Retina (tissue), 1 donor: ENCODE results near the gene CXXC5.
A peak's percentile ranks its signal among the peaks of the same experiment; 100 is the strongest.

Source experiments
- DNase-seq: peaks from one replicate; pipeline ENCODE4 v3.0.0-alpha.2; 2016

Gene CXXC5

DNA sequence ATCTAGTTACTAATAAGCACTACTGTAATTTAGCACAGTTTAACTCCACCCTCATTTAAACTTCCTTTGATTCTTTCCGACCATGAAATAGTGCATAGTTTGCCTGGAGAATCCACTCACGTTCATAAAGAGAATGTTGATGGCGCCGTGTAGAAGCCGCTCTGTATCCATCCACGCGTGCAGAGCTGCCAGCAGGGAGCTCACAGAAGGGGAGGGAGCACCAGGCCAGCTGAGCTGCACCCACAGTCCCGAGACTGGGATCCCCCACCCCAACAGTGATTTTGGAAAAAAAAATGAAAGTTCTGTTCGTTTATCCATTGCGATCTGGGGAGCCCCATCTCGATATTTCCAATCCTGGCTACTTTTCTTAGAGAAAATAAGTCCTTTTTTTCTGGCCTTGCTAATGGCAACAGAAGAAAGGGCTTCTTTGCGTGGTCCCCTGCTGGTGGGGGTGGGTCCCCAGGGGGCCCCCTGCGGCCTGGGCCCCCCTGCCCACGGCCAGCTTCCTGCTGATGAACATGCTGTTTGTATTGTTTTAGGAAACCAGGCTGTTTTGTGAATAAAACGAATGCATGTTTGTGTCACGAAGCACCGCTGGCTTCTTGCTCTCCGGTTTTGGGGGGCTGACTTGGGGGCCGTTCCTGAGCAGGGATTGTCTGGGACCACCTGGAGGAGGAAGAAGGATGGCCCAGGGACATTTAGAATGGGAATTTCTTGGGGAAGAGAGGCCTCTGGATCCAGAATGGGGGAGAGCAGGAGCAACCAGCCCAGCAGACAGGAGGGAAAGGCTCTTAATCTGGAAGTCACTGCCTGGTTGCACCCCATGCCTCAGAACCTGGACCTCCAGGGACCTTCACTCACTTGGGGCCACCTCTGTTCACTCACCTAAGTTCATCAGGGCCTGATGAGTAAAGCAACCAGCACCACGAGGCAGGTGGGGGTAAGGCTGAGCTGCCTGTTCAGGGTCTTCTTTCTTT lies 35.4 kb downstream of the CXXC5 start:
- no peak for DNase-seq

DNA sequence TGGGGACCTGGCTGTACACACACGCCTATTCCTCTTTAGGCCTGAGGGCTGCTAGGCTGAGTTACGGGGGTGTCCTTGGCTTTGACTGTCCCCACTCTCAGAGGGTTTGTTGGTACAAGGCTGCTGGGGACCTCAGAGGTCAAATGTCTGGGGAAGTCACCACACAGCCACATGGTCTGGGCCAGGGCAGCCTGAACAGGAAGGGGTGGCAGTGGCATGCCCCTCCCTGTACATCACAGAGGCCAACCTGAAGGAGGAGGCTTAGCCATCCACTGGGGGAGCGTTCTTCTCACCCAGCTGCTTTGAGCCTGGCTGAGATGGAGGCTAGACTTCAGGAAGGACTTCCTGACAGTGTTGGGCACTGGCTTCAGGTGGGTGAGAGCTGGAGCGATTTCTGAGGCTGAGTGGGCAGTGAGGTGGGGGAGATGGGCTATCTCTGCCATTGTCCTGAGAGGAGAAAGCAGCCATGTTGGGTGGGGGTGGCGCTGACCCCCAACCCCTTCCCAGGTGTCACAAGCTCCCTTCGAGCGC lies 36.3 kb downstream of the CXXC5 start:
- no peak for DNase-seq

DNA sequence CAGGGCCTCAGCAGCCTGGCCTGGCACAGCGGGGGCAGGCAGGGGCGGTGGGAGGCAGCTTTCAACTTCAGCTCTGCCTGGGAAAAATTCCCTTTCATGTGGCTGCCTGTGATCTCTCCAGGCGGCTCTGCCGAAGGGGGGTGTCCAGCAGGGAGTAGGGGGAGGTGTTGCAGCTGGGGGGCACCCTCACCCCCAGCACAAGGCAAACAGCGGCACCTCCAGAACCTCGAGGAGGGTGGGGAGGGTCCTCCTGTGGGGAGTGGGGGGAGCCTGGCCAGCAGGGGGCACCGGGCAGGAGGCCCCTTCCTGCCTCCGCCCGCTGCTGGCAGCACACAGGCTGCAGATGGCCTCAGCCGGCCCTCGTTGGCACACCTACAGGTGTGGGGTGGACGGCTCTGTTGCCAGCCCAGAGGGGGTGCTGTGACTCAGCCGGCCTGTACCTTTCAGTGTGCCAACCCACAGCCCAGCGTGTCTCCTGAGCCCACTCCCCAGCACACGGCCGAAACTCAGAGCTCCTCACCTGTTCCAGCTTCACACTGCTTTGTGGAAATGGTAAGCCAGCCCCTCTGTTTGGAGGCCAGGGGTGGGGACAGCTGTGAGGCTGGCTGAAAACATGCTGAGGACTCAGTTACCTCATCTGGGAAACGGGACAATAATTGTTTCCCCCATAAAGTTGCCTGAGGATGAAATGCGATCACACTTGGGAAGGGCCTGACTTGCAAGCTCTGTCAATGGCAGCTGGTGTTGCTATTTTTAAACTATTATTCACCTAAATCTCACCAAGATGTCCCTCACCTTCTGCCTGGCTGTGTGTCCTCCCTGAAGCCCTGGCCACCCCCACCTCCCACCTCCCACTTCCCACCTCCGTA lies 37.0 kb downstream of the CXXC5 start:
- no peak for DNase-seq

DNA sequence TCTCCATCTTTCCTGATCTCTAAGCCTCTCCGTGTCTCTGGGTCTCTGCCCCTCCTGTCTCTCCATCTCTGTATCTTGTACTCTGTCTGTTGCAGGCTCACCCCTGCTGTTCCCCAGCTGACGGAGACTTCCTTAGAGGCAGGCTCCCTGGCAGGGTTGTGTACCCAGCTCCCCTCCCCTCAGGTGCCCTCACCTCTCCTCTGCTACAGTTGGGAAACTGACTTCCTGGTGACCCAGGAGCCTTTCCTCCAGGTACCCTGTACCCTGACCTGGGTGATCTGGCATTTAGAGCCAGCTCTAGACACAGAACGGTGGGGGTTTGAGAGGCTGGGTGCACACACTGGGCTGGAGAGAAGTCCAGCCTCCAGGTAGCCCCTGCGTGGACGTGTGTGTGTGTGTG lies 37.7 kb downstream of the CXXC5 start:
- no peak for DNase-seq

DNA sequence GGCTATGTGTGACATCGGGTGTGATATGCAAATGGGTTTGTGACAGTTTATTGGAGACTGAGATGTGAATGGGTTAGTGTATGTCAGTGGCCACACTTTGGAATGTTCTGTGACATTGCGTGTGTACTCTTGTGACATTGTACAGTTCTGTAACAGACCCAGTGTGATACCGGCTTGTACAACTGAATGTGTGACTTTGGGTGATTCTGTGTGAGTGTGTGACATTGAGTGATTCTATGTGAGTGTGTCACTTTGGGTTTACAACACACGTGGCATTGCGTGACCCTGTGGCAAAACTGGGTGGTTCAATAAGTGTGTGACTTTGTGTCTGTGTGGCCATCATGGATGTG lies 38.2 kb downstream of the CXXC5 start:
- DNase-seq: no peak

DNA sequence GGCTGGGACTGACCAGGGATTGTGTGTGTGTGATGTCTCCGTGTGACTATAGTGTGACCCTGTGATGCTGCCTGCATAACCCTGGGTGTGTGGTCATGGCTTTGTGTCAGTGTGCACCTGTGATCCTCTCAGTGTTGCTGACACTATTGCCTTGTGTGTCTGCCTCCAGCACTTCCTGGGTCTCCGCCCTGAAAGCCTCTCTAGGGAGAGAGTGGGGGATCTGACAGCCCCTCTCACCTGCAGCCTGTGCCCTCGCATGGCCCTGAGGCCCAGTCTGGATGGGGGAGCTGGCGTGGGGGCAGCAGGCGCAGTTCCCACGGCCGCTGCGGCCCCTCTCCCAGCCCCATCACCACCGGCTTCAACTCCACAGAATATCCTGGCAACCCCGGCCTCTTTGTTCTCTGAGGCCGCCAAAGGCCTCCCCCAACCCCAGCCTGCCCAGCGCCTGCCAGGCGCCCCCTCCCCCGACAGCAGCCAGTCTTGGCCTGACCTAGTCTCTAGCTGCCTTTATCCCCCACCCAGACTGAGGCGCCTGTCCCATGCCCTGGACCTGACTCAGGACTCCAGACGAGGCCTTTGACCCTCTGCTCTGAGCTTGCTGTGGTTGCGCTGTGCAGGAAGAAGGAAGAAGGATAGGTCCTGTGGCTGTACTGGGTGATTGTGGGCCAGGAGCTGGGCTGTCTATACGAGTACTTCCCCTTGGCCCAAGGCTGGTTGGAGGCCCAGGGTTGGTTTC lies 38.7 kb downstream of the CXXC5 start:
- DNase-seq: no peak

DNA sequence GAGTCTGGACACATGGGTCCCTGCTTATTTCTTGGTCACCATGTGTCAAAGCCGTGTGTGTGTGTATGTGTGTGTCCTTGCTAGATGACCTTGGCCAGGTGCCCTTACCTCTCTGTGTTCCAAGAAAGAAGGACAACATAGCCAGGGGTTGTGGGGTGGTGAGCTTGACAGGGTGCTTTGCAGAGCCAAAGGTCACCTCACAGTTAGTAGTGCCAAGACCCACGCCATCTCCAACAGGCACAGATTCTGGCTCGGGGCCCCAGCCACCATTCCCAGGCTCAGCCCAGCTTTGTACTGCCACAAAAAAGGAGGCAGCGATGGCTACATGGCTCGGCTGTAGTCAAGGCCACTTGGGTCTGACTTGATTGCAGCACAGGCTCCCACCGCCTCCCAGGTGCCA lies 39.5 kb downstream of the CXXC5 start:
- DNase-seq: no peak

DNA sequence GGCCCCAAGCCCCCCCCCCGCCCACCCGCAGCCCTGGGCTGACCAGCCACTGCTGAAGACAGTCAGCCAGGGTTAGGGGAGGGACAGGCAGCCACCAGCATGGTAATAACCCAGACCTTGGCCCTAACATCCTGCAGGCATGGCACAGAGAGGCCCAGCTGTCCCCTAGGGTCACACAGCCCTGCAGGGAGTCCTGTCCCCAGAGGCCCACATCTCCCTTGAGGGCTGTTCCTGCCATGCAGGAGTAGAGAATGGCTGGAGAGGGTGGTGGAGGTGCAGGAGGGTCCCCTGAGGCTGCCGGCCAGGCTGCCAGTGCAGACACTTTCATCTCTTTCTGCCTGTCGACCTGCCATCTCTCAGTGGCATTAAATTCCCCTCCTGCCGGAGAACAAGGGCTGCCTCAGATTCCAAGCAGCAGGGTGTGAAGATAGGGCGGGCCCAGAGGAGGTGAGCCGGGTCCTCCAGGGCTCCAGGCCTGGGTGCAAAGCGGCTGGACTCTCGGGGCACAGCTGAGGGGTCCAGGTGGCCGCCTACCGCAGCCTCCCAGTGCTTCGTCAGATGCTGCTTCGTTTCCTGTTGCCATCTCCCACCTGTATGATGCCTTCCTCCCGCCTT lies 40.0 kb downstream of the CXXC5 start:
- no peak for DNase-seq

DNA sequence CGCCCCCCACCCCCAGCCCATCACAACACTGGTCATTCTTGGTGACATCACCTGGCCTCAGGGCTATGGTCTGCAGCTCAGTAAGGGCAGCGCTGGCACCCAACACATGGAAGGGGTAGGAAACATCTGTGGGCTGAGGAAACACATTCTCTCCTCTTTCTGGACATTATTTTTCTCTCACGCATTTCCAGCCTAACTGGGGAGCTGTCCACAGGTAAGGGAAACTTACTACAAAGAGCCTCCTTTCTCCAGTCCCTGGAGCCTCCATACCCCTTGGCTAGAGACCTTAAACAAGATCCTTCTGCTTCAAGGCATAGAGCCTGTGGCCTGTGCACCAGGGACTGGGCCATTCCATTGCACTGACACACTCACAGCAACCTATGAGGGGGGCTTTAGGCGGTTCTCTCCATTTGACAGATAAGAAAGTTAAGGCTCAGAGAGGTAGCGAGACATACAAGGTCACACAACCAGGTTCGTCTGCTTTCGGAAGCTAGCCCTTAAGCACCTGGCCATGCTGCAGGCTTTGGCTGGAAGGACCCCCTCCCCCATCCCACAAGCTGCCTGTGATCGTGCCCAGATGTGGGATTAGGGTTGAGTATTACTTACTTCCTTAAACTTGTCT lies 40.7 kb downstream of the CXXC5 start:
- no peak for DNase-seq

DNA sequence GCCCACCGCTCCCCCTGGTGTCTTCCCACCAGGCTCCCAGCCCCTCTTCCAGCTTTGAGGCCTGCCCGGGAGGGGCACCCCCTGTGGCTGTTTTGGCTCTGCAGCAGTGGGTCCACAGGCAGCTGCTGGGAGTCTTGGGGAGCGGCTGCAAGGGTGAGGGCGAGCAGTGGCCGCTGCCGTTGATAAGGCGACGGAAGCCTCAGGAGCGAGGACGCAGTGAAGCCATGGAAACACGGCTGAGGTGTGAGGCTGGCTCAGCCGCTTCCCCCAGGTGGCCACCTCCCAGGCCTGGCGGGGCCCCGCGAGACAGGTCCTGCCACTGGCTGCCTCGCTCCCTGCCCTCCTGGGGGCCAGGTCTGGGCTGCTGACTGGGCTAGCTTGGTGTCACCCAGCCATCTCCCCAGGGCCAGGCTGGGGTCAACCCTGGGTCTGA lies 41.5 kb downstream of the CXXC5 start:
- DNase-seq: no peak

DNA sequence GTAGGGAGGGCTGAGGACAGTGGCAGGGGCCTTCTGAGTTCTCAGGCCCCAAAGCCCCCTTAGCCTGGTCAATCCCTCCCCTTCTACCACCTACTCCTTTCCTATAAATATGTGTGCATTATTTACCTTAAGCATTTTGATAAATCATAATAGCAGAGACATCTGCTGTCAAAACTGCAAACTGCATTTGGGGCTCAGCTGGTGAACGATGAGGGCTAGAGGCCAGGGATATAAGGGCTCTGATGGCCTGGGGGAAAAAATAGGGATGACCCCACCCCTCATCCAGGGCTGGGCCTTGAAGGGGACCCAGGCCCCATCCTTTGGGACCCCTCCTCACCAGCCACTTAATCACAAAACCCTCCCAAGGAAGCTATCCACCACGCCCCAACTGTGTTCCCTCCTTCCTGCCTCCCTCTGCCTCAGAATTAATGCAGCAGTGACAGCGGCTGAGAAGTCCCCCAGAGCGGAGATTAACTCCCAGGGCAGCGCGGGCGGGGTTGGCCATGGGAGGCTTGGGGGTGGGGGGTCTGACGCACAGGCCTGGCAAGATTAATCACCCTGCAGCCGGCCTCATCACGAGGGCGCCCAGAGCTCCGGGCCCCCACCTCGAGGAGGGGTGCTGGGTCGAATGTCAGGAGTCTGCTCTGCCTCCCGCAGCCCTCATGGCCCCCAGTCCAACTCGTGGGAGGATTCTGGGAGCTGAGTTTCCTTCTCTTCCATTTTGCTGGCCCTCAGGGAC lies 42.1 kb downstream of the CXXC5 start:
- DNase-seq: peak; percentile 85

DNA sequence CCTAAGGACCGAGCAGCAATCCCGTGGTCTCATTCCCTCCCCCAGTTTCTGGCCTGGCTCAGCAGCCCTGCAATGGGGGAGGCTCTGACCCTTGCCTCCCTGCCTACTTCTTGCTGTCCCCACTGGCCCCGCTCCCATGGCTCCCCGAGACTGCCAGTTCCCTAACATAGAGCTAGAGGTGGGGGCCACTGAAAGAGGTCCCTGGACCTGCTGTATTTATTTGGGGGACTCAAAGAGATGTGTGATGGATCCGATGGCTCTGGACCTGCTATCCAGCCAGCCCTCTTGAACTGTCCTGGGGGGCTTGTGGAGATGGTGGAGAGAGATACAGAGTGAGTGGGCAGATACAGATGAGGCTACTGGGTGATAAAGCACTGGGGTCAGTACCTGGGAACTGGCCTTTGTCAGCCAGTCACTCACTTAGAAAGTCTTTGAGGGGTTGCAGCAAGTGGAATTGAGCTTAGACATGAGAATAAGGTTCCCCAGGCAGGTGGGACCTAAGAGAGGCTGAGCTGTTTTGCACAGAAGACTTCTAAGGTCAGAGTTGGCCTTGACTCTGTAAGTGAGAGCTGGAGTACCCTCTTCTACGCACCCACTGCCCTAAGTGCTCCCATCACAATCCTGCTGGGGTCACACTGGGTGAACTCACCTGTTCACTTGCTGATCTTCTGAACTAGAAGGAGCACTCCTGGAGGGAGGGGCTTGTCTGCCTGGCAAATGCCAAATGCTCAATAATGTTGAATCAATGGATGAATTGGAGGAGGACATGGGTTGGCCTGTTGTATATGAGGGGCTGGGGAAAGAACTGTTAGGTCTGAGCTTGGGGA lies 42.9 kb downstream of the CXXC5 start:
- DNase-seq: no peak

DNA sequence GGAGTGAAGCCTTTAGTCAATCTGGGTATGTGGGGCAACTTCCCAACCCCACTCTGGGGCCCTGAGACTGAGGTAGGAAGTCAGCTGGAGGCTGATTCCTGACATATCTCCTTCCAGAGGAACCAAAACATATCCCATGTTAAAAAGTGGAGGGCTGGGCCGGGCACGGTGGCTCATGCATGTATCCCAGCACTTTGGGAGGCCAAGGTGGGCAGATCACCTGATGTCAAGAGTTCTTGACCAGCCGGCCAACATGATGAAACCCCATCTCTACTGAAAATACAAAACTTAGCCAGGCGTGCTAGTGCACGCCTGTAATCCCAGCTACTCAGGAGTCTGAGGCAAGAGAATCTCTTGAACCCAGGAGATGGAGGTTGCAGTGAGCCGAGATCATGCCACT lies 44.0 kb downstream of the CXXC5 start:
- no peak for DNase-seq

DNA sequence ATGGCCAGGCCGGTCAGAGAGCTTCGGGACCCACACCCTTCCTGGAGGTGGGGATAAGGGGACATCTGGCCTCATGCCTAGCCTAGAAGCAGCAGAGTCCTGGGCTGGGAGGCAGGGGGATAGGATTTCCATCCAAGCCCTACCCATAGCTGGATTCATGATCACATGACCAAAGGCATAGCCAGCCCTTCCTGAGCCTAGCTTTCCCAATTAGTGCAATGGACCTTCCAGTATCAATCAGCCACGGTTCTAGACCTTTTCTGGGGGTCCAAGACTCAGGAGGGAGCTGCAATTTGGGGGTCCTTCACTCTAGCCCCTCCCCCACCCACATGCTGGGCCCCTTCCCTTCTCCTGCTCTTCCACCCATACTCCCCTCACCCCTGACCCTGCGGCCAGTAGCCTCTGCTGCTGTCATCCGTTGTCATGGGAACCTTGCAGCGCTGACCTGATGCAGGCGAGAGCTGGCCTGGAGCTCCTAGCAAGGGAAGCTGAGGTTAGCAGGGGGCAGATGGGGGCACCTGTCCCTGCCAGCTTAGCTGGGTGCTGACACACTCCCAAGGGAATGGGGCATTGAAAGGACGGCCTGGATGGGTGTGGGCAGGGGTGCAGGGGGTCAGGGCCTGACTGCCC lies 44.6 kb downstream of the CXXC5 start:
- DNase-seq: no peak

DNA sequence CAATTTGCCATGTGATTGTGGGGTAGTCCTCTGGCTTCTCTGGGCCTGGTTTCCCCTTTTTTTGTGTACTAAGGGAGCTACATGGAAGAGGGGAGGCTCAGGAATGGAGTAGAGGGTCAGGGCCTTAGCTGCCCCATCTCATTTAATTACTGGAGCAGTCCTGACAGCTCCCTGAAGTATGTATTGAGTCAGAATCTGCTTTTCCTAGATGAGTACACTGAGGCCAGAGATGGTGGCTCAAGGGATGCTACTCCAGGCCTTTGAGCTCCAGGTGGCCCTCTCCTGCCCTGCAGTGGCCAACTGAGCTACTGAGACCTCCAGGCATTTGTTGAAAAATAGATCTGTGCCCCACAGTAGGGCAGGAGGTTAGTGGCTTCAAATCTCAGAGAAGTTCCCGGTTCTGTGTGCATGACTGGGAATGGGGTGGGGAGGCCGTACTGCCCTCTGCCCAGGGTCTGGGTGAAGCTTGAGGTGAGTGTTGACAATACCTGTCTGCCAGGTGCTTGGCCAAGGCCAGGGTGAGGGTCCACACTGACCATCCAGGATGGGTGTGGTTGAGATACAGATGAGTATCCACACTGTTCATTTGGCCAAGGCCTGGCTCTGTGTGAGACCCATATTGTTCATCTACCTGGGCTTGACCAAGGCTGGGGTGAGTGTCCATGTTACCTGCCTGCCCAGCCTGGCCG lies 45.7 kb downstream of the CXXC5 start:
- DNase-seq: no peak

DNA sequence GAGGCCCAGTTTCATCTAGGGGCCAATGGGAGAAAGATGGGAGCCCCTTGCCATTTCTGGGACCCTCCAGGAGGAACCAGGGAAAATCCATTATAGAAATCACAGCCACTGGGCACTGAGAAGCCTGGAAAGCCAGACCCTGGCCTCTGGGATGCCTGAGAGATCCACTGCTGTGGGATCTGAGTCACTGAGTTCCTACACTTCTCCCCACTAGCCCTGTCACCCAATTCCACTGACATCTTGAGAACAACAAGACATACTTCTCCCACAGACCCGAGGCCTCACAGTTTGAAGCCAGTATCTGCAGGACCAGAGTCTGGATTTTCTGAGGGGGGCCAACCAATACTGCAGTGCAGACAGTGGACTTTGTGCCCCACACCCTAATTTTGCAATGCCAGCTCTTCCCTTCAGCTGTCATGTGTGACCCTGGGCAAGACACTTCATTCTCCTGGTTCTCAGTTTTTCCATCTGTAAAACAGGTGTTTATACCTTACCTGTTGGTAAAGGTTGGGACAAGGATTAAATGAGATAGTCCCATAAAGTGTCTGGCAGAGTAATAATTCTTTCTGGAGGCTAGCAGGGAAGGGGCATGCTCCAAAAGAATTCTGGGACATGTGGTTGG lies 46.5 kb downstream of the CXXC5 start:
- no peak for DNase-seq

DNA sequence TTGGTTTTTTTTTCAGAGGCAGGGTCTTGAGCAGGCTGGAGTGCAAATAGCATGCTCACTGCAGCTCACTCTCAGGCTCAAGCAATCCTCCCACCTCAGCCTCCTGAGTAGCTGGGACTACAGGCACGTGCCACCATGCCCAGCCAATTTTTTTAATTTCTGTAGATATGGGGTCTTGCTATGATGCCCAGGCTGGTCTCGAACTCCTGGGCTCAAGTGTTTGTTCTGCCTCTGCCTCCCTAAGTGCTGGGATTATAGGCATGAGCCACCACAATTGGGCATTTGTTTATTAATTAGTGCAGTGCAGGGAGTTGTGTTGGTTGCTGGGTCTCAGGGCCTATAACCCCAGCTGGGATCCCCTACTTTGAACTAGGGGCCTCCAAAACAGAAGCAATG lies 47.0 kb downstream of the CXXC5 start:
- DNase-seq: no peak

DNA sequence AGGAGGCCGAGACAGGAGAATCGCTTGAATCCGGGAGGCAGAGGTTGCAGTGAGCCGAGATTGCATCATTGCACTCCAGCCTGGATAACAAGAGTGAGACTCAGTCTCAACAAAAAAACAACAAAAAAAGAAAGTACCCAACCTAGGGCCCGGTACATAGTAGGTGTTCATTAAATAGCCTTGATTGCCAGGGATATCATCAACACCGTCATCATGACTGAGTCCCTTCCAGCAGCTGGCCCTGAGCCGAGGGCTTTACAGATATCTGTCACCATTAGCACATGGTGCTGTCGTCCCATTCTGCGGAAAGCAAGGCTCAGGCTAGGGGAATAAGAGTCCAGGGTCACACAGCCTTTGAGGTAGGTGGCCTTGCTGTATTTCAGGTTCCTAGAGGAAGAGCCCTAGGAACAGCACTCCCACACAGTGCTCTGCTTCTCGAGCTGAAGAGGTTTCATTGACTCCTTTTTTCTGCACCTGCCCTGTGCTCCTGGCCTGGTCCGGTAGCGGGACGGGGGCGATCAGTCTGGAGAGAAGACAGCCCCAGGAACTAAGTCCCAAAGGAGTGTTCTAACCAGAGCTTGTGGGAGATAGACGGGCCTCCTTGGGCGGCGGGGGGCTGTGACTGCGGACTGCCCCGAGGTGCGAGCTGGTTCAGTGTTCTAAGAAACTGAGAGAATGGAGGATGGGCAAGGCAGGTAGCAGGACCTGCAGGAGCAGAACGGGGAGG lies 48.2 kb downstream of the CXXC5 start:
- DNase-seq: no peak
